Endothelial cell of umbilical vein (primary cell): ENCODE results near the gene KCNMB2. TPM values are rescaled to one million over a fixed set of nuclear protein-coding genes. Genes with fewer than 3 reads are reported as not detected.

Source experiments
- BruUV-seq: library from RNA; stranded (reverse); fragments of 400-500 nt; replicated peaks from 2 replicates; lab custom pipeline; 2021; lab: Mats Ljungman, UMichigan
- CTCF ChIA-PET: fragments of 300-600, 350-600 bp; sonication (Branson Sonifier 250); formaldehyde crosslinking; loops from one replicate; lab custom pipeline; 2021; ENCODE audit warnings: antibody characterized with exemption, inconsistent platforms; lab: Charles Lee
- POLR2A ChIA-PET: fragments of 300-600, 350-600 bp; sonication (Branson Sonifier 250); formaldehyde crosslinking; loops from one replicate; lab custom pipeline; 2021; ENCODE audit warnings: antibody characterized with exemption, inconsistent platforms; lab: Charles Lee
- DNase-seq: peaks from one replicate; pipeline ENCODE4 v3.0.0-alpha.2; 2011; ENCODE audit warnings: low read depth, low spot score
- FAIRE-seq: peaks from 2 replicates; lab custom pipeline; 2011; peaks lifted over from hg19 to GRCh38; lab: Jason Lieb, UNC
- H2AFZ ChIP-seq: 2 replicates; pipeline ENCODE4 v1.6.0; 2012; ENCODE audit warnings: low read depth, low read length, control low read depth, inconsistent platforms
- H3K27ac ChIP-seq: 2 replicates; pipeline ENCODE4 v1.5.1; 2011; ENCODE audit warnings: low read depth, mild to moderate bottlenecking, control low read depth, low read length, moderate library complexity; ENCODE audit not compliant: insufficient read depth
- H3K27me3 ChIP-seq, 2 experiments: 2 replicates each; pipeline versions ENCODE4 v1.6.0 to v1.6.1; 2011; ENCODE audit warnings: low read length in 2 of 2, mixed read lengths in 1 of 2; ENCODE audit not compliant: control insufficient read depth in 2 of 2, insufficient read depth in 2 of 2
- H3K36me3 ChIP-seq, 2 experiments: 2 replicates in 1 of 2; 3 replicates in 1 of 2; pipeline ENCODE4 v1.5.1; 2011; ENCODE audit warnings: low read length in 2 of 2, mild to moderate bottlenecking in 1 of 2, moderate library complexity in 1 of 2; ENCODE audit not compliant: control insufficient read depth in 2 of 2, insufficient read depth in 2 of 2; ENCODE audit errors: extremely low read depth in 1 of 2
- H3K4me1 ChIP-seq: 3 replicates; pipeline ENCODE4 v1.5.1; 2011; ENCODE audit warnings: mild to moderate bottlenecking, low read length; ENCODE audit not compliant: control insufficient read depth, insufficient read depth; ENCODE audit errors: extremely low read depth
- H3K4me2 ChIP-seq: 2 replicates; pipeline ENCODE4 v1.6.1; 2011; ENCODE audit warnings: low read length, control low read depth, mixed read lengths; ENCODE audit not compliant: insufficient read depth
- H3K4me3 ChIP-seq, 3 experiments: fragments of 200-600 bp in 1 of 3; sonication (generic), shearing (Covaris generic) in 1 of 3; replicated peaks in 1 of 3; 2 replicates each; pipeline ENCODE4 v1.5.1; 2011 to 2016; ENCODE audit warnings: control low read depth in 3 of 3, low read length in 3 of 3, mild to moderate bottlenecking in 2 of 3, inconsistent platforms in 1 of 3, low read depth in 1 of 3, moderate library complexity in 1 of 3; ENCODE audit not compliant: insufficient read depth in 1 of 3
- H3K79me2 ChIP-seq: 2 replicates; pipeline ENCODE4 v1.6.0; 2012; ENCODE audit warnings: low read length, inconsistent platforms; ENCODE audit not compliant: control insufficient read depth, insufficient read depth
- H3K9ac ChIP-seq: replicated peaks from 2 replicates; pipeline ENCODE3; 2011; ENCODE audit warnings: low read length, control low read depth; ENCODE audit not compliant: insufficient read depth; ENCODE audit errors: extremely low read depth
- H3K9me1 ChIP-seq: replicated peaks from 3 replicates; pipeline ENCODE4 v1.6.0; 2011; ENCODE audit warnings: mild to moderate bottlenecking, low read length; ENCODE audit not compliant: control insufficient read depth, insufficient read depth; ENCODE audit errors: extremely low read depth
- H3K9me3 ChIP-seq: replicated peaks from 2 replicates; pipeline ENCODE4 v1.5.1; 2012; ENCODE audit warnings: low read length, inconsistent platforms; ENCODE audit not compliant: control insufficient read depth, insufficient read depth
- H4K20me1 ChIP-seq: replicated peaks from 2 replicates; pipeline ENCODE3; 2011; ENCODE audit warnings: mild to moderate bottlenecking, low read length; ENCODE audit not compliant: control insufficient read depth, insufficient read depth; ENCODE audit errors: extremely low read depth
- CTCF ChIP-seq, 2 donors: IDR thresholded peaks; 1 replicate in 1 of 2; 2 replicates in 1 of 2; pipeline ENCODE4 v1.5.1; 2011; ENCODE audit warnings: low read length in 2 of 2, mild to moderate bottlenecking in 2 of 2, moderate library complexity in 2 of 2, control low read depth in 1 of 2, inconsistent platforms in 1 of 2, low read depth in 1 of 2; ENCODE audit not compliant: insufficient read depth in 1 of 2; ENCODE audit errors: extremely low read depth in 1 of 2
- EZH2 ChIP-seq: IDR thresholded peaks from 2 replicates; pipeline ENCODE4 v1.6.1; 2012; ENCODE audit warnings: borderline replicate concordance, low read depth, mild to moderate bottlenecking, moderate library complexity, low read length, inconsistent platforms; ENCODE audit not compliant: severe bottlenecking
- FOS ChIP-seq: IDR thresholded peaks from 2 replicates; pipeline ENCODE4 v1.6.1; 2011; ENCODE audit warnings: mild to moderate bottlenecking, low read length, moderate library complexity, borderline replicate concordance; ENCODE audit not compliant: insufficient read depth
- GATA2 ChIP-seq: IDR thresholded peaks from 2 replicates; pipeline ENCODE4 v1.7.0; 2011; ENCODE audit warnings: low read depth, mild to moderate bottlenecking, moderate library complexity, mixed read lengths, low read length; ENCODE audit not compliant: insufficient read length, insufficient read depth
- JUN ChIP-seq: IDR thresholded peaks from 2 replicates; pipeline ENCODE4 v1.6.1; 2011; ENCODE audit warnings: borderline replicate concordance, low read depth; ENCODE audit not compliant: insufficient read length, insufficient read depth
- MAX ChIP-seq: IDR thresholded peaks from 2 replicates; pipeline ENCODE4 v1.6.1; 2011; ENCODE audit not compliant: insufficient read depth, insufficient read length
- MYC ChIP-seq: IDR thresholded peaks from one replicate; pipeline ENCODE4 v1.6.1; 2011; ENCODE audit warnings: mild to moderate bottlenecking, low read depth, low read length
- POLR2A ChIP-seq: IDR thresholded peaks from 2 replicates; pipeline ENCODE4 v1.6.1; 2012; ENCODE audit warnings: low read depth, mild to moderate bottlenecking, control low read depth, low read length
- POLR2AphosphoS5 ChIP-seq: IDR thresholded peaks from 2 replicates; pipeline ENCODE4 v1.6.1; 2012; ENCODE audit warnings: low read depth, mild to moderate bottlenecking, control low read depth, low read length, moderate library complexity; ENCODE audit not compliant: insufficient read depth
- dilution Hi-C: fragments of 300-500 bp; cut with MboI; formaldehyde crosslinking; loops from one replicate; pipeline ENCODE4 v1.15.0; 2019; ENCODE audit warnings: low sequenced_read_pairs; ENCODE audit not compliant: extremely low pct_ligation_motif_present
- intact Hi-C: fragments of 100-400 bp; cut with micrococcal nuclease; formaldehyde crosslinking; loops from one replicate; pipeline ENCODE4 v1.10.0; 2022
- polyA plus RNA-seq, 4 experiments: library from polyadenylated mRNA; depleted of rRNA in 3 of 4; stranded (reverse) in 3 of 4; unstranded in 1 of 4; fragments of >200 nt; gene quantifications; 2 replicates each; pipeline versions ENCODE4 v1.2.1 to v1.2.3, GENCODE V29; 2011 to 2012; ENCODE audit warnings: missing spikeins in 1 of 4
- total RNA-seq: library from RNA; stranded (reverse); gene quantifications from 2 replicates; pipeline ENCODE4 v1.2.3, GENCODE V29; 2021

The KCNMB2 gene
- total and polyA plus RNA-seq, 2 donors (not counting 3 experiments of a cell fraction or from before 2014, with no cell fraction given), result not detected

- DNase-seq (peak; percentile 8), FAIRE-seq (no peak)
- Histone ChIP-seq H3K36me3 (no peaks in the 10 kb centered on the region), H3K4me1 (no peaks in the 10 kb centered on the region), H3K4me2 (no peak overlapping the region), H3K27ac (no peak overlapping the region), H4K20me1 (no peaks in the 10 kb centered on the region), H2AFZ (no peak overlapping the region), H3K9ac (no peak overlapping the region), H3K9me3 (no peaks in the 10 kb centered on the region), H3K79me2 (no peaks in the 10 kb centered on the region), H3K27me3 (no peaks in the 10 kb centered on the region), H3K4me3 (no peak overlapping the region), H3K9me1 (no peaks in the 10 kb centered on the region)
- CTCF ChIA-PET, result no interaction called here
- dilution Hi-C loops, result no loop called here
- no peak for TF ChIP-seq GATA2
- TF ChIP-seq JUN, result no peak
- no peak for TF ChIP-seq EZH2
- no peak for TF ChIP-seq CTCF (IDR thresholded peaks at IDR 0.05; ENCODE audit: extremely low read depth in 1 of 2, insufficient read depth in 1 of 2, low read depth in 1 of 2, low read length in 2 of 2)
- TF ChIP-seq MAX, result no peak
- no peak for TF ChIP-seq MYC
- TF ChIP-seq FOS, result no peak
- no peak for TF ChIP-seq POLR2A
- TF ChIP-seq POLR2AphosphoS5, result no peak
- intact Hi-C loops, result no loop called here
- POLR2A ChIA-PET, result no interaction called here
- BruUV-seq, result no TSS peak
Observed at GRCh38 chr3:178500631-178501030, 35.6 kb upstream of the KCNMB2 start.
